HL-60 (cell line): Measurements from ENCODE around the gene FKBP9.
"Not testable (repeated sequence)": the region's sequence is repeated elsewhere in the genome, so short reads cannot be mapped to it uniquely, and the experiment has no call there.

ENCODE experiments used
- CTCF ChIP-seq: IDR thresholded peaks from one replicate; pipeline ENCODE4 v1.5.1; 2011; ENCODE audit warnings: low read length, control low read depth, inconsistent platforms; ENCODE audit not compliant: insufficient read depth
- POLR2AphosphoS5 ChIP-seq: IDR thresholded peaks from 2 replicates; pipeline ENCODE4 v1.6.1; 2012; ENCODE audit warnings: low read depth
- REST ChIP-seq: IDR thresholded peaks from 2 replicates; pipeline ENCODE4 v1.6.1; 2012; ENCODE audit warnings: low read depth; ENCODE audit not compliant: insufficient replicate concordance

- not testable (repeated sequence) for TF ChIP-seq REST, CTCF, POLR2AphosphoS5
Observed at GRCh38 chr7:32999380-32999779, 42.1 kb downstream of the FKBP9 start.
